Activated naive CD4-positive, alpha-beta T cell treated with Interleukin-2 at 50 U/mL for 16 hours (primary cell): ENCODE results near the gene NR4A1.
A peak's percentile ranks its signal among the peaks of the same experiment; 100 is the strongest.
"Not testable (repeated sequence)": the region's sequence is repeated elsewhere in the genome, so short reads cannot be mapped to it uniquely, and the experiment has no call there.

Source experiments
- DNase-seq: peaks from one replicate; pipeline ENCODE4 v3.0.0-alpha.2; 2020

NR4A1 gene

DNA sequence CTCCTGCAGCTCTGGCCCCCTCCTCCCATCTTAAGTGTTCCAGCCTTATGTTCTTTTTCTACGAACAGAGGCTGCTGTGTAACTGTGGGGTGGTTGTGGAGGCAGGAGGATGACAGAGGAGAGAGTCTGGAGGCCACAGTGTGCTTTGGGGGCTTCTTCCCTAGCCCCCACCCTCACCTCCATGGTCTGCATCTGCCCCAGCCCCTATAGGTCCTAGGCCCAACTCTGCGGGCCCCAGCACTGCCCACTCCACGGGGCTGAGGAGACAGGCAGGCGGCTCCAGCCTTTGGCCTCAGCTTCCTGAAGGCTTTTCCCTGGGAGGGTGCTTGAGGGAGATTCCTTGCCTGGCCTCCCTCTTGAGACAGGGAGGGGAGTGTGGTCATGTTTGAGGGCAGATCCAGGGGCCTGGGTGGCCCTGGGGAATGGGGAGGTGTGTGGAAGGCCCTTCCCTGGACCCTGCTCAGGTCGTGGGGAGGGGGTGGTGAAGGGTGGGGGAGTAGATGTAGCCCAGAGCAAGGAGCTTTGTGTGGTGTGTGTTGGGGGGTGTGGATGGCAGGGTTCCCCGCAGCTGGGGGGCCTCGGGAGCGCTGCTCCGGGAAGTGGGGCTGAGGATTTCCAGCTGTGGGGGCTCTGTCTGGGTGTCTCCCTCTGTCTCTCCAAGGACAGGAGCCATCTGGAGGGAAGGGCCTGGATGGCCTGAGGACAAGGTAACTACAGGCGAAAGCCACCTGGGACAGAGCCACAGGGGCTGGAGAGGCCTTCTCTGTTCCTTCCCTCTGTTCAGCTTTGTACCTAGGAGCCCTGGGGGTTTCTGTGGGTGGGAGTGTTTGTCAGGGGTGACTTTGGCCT lies 29.4 kb downstream of the NR4A1 start:
- DNase-seq, result no peak

DNA sequence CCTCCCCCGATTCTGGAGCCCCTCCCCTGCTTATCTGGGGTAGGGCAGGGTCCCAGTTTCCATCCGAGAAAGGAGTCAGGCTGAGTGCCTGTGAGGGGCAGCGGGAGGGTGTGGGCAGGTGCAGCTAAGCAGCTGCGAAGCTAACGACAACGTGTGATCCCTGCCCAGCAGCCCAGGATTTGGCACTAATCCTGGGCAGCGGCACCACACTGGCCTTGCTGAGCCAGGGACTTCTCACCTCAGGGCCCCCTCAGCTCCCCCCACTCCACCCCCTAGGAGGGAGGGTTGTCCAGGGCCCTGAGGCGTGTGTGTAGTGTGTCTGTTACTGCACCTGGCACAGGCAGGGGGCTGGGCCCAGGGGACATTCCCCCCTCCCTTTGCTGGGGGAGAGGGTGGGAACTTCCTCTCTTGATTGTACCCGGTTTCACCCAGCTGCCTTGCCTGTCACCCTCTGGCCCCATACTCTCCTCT lies 30.1 kb downstream of the NR4A1 start:
- DNase-seq, result no peak

DNA sequence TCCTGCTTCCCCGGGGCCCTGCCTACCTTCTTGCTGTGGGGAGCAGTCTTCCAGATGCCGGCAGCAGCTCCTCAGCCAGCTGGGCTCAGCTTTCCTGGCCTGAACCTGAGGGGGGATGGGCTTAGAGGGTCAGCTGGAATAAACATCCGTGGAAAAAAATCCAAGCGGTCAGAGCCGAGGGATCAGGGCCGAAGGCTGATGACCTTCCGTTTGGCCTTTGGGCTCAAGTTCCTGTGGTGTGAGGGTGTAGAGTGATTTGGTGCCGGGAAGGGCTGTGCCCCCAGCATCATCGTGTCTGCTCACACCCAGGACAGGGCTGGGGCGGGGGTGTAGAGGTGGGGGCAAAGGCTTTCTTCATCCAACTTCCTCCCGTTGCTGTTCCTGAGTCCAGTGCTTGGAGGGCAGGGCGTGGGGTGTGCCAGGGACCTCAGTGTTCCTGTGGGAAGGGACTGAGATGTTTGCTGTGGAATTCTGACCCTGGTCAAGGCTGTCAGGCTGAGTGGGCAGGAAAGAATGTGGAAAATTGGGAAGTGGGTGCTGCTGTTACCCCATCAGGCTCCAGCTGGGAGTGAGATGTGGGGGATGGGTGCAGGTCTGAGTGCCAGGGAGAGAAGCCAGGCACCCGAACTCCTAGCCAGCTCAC lies 30.9 kb downstream of the NR4A1 start:
- no peak for DNase-seq

DNA sequence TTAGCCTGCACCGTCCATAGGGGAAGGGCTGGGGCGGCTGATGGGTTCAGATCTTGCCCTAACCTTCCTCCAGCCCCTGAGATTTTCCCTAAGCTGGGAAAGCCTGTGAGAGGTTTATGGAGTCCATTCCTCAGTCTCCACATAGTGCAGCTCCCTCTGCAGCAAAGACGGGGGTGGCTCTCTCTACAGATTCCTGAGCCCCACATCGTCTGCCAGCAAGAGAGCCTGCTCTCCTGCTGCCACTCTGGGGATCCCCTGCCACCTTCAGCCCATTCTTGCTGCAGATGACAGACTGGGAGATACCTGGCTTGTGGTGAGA lies 31.4 kb downstream of the NR4A1 start:
- DNase-seq, result no peak

DNA sequence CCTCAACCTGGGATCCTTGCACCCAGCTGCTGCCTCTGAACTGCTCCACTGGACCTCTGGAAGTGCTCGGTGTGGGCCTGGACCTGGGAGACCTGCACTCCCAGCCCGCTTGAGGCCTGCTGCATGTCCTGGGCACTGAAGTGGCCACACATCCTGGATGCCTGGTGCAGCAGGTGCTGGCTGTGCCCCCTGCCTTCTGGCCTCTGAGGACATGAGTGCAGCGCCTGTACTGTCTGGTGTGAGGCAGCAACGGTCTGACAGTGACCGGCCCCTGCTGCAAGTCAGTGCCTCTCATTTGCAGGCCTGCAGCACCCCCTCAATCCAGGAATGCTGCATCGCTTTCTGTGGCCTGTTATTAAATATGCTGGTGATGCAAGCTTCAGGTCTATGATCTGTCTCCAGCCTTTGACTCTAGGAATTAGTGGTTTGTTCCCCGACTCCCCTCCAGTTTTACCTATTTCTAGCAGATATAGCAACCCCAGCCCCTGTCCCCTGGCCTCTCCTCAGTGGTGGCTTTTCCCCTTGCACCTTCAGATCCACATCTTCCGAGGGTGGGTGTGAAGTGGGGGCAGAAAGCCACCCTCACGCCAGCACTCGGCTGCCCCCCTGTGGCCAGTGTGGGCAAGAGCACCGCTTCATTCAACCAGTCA lies 31.9 kb downstream of the NR4A1 start:
- DNase-seq, result peak; percentile 71

DNA sequence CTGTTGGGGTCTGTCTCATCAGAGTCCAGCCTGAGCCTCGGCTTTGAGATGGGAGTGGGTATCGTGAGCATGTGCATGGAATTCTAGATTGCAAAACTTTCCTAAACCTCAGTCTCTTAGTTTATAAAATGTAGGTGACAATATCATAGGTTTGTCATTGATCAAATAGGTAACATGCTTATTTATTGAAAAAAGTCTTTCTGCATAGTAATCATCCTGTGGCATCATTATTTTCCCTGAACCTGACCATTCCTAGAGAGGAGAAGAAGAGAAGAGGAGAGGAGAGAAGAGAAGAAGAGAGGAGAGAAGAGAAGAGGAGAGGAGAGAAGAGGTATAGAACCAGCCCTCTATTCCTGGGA lies 32.4 kb downstream of the NR4A1 start:
- DNase-seq, result no peak

DNA sequence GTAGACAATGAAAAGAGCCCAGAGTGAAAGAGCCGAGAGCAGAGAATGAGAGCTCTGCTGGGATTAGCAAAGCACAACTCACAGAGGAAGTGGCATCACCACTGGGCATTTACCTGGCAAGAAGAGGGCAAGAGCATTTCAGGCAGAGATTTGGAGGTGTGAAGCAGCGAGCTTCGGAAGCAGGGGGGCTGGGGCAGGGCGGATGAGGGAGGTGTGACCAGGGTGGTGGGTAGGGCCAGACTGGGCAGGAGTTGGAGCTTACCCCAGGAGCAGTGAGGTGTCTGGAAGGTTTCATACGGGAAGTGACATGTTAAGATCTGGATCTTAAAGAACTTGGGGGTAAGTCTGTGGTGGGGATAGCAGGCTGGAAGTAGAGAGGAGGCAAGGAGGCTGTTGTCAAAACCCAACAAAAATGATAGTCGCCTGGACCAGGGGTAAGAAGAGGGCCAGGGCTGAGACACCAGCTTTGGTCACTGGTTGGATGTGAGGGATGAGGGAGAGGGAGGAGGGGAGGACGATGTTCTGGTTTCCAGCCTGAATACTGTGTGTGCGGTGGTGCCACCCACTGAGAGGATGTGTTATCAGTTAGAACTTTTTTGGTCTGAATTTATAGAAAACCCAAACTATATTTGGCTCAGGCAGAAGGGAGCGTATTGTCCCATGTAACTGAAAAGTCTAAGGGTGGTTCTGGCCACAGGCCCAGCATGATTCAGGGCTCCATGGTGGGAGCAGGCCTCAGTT lies 33.4 kb downstream of the NR4A1 start:
- DNase-seq, result no peak

DNA sequence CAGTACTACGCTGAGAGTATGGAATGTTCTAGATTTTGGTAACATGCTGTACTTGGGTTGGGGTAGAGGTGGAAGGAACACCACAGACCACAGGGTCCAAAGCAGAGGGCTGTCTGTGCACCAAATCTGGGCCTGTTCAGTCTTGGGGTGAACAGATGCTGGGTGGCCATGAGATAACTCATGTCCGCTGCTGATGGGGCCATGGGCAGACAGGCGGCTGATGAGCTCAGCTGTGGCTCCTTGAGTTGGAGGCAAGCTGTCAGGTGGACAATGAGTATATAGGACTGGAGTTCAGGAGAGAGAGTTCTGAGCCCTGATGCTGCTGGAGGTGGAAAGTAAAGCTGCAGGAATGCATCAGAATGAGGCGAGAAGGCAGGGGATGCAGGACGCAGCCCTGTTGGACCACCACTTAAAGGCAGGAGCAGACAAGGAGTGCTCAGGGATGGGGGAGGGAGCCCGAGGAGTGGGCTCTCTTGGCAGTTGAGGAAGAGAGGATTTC lies 34.5 kb downstream of the NR4A1 start:
- no peak for DNase-seq

DNA sequence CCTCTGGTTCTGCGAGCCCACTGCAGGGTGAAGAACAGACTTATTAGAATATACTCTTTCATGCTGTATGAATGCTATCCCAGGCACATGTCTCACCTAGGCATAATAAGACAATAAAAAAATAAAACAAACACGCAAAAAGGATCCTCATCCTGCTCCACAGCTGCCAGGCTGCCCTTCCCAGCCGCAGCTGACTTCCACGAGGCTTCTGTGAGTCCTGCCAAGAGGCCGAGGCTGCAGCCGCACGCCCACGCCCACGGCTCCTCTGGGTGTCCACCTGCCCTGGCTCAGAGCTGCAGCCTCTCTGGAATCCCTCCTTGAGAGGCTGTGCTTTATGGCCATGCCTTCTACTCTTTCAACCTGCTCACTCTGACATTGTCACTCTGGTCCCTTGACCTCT lies 35.1 kb downstream of the NR4A1 start:
- DNase-seq, result no peak

DNA sequence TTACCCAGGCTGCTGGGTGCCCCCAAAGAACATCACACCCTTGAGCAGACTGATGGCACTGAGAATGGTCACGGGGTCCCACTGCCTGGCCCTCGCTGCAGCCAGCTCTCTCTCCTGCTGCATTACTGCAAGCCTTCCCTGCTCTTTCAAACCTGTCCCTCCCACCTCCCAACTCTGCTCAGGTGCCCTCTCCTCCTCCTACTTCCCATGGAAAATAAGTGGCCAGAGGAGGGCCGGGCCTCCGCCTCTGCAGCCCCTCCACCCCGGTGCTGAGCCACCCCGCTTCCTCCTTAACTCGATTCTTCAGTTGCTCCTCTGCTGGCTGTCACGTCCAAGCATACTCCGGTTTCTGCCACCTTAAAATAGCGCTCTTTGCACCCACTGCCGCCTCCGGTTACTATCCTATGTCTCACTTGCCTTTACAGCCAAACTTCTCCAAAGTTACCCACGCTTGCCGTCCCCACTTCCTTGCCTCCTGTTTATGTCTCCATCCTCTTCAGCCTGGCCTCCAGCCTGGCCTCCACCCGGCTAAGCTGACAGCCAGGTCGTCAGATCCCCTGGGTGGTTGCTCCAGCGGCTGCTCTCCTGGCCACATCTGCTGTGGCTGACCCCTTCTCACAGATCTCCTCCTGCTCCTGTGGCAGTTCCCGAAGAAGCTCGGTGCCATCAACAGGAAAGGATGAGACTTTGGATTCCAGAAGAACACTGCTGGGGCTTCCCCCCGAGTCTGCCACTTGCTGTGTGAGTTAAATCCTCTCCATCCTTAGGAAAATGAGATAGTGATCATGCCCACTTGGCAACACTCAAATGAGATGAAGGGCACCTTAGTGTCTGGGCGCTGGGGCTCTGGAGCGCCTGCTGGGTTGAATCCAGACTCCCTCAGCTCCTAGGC lies 35.9 kb downstream of the NR4A1 start:
- no peak for DNase-seq

DNA sequence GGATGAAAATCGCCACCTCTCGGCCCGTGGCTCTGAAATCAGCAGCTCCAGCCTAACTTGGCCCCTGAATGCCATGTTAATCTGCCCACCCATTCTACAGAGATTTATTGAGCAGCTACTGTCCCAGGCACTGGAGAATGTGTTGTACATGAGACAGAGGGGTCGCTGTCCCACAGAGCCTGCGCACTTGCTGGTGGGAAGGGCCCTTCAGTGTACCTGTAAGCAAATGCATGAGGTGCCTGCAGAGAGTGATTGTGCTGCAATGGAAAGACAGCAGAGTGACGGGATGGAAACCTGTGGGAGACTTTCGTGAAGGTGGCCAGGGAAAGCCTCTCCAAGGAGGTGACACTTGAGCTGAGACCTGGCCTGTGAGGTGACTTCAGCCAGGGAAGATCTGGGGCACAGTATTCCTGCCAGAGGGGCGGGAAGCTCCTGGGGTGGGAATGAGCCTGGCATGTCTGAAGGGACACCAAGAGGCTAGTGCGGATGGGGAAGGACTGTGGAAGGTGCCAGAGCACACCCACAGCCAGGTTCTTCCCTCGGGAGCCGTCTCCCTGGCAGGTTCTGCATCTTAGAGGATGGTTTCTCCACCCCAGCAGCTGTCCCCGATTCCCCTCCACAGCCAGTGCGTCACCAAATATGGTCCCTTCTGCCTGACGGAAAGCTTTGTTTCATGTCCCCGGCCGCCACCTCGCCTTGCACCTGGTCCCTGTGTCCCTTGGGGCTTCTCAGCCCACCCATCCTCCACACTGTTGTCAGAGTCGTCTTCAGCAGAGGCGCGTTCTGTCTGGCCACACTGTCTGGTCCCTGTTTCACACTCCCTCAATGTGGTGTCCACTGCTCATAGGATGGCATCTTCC lies 36.9 kb downstream of the NR4A1 start:
- DNase-seq, result no peak

DNA sequence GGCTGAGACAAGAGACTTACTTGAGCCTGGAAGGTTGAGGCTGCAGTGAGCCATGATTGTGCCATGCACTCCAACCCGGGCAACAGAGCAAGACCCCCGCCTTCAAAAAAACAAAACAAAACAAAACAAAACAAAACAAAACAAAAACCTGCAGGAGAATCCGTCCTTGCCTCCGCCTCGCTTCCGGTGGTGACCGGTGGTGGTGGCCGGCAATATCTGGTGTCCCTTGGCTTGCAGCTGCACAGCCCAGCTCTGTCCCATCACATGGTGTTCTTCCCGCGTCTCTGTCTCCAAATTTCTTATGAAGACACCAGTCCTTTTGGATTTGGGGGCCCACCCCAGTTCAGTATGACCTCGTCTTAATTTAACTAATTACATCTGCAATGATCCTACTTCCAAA lies 38.2 kb downstream of the NR4A1 start:
- DNase-seq, result no peak

DNA sequence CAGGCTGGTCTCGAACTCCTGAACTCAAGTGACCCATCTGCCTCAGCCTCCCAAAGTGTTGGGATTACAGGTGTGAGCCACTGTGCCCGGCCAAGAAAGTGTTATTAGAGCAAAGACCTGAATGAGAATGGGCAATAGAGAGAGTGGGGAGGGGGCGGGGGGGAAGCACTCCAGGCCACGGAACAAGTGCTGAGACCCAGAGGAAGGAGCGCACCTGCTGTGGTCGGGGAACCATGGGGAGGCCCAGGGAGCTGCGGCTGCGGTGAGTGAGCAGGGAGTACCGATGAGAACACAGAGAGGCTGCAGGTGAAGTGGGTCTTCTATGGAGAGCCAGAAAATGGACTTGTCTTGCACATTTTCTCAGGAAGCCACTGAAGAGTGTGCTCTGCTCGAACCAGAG lies 39.0 kb downstream of the NR4A1 start:
- DNase-seq, result no peak

DNA sequence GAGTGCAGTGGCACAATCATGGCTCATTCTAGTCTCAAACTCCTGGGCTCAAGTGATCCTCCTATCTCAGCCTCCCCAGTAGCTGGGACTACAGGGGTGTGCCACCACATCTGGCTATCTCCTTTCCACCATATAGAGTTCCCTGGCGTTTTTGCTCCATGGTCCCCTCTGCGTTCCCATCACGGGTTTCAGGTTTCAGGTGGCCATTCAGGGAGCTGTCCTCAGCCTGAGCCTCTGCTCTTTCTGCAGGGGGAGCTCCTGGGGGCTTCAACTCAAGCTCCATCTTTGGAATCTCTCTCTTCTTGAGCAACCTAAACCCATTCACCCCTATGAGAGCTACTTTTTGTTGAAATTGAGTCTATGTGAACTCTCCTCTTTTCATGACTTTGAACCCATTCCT lies 39.8 kb downstream of the NR4A1 start:
- DNase-seq, result no peak

DNA sequence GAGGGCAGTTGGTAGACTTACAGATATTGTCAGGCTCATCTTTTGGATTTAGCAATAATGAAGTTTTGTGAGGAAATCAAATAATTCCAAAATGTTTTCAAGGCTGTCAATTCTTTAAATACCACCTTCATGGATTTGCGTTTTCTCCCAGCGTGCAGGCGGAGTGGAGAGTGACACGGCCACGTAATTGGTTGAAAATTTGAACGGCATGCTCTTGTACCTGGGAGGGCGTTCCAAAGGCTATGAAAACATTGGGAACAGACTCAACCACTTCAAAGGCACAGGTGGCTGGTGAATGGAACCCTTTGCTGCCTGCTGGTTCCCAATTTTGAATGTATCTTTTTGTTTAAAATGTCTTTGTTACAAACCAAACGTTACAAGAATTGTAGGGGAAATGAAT lies 40.6 kb downstream of the NR4A1 start:
- DNase-seq, result no peak

DNA sequence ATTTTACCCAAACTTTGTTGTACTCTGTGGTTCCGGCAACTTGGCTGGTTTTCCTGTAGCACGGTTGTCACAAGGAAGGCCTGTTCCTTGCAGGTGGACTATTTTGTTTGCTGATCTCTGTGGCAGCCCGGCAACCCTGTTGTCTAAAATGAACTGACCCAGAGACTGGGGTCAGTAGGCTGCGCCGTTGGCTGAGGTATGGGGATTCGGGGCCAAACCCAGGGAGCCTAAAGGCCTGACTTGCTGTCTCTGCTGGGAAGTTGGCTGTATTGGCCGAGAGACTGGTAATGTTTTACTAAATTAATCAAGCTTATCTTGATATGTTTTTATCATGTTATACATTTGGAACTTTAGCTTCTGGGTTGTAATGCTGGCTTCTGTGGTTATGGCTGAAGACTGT lies 42.1 kb downstream of the NR4A1 start:
- no peak for DNase-seq

DNA sequence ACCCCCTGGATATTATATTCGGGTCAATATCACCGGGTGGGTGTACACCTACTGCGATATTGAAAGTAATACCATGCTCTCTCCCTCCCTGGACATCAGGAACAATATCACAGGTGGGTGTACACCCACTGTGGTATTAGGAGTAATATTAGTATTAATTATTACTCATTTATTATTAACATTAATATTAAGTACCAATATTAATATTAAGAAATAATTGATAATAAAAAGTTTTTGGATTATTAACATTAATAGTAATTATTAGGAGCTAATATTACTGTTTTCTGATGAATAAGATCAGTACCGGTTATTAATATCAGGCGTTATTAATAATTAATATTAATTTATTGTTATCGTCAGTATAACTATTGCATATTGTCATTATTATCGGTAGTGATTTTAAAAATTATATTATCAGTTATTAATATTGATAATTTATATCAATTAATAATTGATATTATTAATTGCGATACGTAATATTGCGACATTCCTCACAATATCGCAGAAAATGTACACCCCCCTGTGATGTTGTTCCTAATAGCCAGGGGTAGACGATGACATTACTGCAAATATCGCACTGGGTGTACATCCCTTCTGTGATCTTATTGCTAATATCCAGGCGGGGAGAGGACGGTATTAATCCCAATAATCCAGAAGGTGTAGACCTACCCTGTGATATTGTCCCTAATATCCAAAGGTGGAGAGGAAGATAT lies 45.2 kb downstream of the NR4A1 start:
- no peak for DNase-seq

DNA sequence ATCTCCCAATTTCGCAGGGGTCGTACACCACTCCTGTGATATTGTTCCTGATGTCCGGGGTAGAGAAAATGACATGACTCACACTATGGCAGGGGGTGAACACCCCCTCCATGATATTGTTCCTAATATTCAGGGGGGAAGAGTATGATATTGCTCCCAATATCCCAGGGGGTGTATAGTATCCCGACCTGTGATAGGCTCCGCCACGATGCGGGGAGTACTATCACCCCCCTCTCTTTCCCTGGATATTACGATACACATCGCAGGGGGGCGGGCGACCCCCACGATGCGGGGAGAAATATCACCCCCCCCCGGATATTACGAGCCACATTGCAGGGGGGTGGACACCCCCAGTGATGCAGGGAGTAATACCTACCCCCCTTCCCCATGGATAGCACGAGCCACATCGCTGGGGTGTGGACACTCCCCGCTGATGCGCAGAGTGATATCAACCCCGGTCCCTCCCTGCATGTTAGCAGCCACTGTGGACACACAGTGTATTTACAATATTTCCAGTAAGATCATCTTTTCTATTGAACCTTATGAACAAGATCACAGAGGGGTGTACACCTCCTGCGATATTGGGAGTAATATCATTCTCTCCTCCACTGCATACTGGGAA lies 45.9 kb downstream of the NR4A1 start:
- no peak for DNase-seq

DNA sequence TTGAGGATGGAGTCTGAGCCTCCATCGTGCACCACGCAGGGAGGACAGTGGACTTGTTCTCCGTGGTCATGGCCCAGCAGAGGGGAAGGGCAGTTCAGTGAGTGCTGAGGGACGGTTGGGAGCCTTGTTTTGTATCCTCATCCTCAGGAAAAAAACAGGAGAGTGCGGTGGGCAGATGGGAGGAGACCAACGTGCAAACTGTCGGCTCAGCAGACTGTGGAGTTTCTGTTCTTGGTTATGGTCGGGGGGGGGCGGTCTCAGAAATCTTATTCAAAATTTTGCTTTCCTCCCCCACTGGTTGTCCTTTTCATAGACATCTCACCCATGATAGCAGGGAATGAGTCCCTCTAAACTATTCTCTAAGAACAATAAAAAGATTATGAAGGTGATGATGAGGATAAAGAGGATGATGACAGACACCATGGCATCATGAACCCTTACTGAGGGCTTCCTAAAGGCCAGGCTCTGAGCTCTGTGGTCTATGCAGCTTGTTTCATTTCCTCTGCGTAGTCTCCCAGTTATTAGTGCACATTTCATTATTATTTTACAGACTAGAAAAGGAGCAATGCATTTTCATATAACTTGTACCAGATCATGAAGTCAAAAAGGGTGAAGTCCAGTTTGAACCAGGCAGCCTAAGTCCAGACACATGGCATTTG lies 53.3 kb downstream of the NR4A1 start:
- DNase-seq, result not testable (repeated sequence)
